ENCODE results near the gene TTC21B.
"Not testable (repeated sequence)": the region's sequence is repeated elsewhere in the genome, so short reads cannot be mapped to it uniquely, and the experiment has no call there.

TTC21B gene

DNA sequence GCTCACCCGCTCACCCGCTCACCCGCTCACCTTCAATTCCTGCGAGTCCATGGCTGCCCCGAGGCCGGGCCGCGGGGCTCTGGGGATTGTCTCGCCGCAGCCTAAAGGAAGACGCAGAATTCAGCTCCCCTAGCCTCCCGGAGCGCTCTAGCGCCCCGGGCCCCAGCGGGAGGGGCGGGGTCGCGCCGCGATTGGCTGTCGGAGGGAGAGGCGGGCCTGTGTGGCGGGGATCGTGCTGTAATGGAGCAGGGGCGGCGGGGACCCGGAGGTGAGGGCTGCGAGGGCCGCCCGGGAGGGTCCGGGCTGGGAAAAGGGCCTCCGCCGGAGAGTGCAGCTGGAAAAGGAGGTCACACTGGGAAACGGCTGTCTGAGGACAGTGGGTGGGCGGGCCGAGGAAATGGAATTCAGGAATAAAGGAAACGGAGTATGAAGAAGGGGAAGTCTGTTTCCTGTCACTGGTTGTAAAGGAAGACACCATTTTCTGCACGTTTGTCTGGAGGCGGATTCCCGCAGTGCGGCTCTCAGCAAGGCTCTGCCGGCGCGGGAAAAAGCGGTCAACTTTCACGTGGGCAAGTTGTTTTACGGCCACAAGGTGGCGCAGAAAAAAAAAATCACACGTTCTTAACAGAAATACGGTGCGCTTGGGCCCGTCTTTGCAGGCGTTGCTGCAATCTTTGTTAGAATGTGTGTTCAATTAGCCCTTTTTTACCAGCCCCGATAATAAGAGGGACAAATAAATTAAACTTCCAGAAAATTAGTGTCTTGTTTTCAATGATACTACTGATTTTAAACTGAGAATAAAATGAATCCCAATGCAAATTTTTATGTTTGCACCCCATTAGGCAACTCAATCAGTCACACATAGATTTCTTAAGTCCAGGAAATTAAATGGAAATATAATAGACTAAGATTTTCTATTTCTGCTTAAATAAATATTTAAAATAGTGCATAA, at the start of gene TTC21B:
Gene TTC21B, minus strand, starts transcription at position 122 of the 952 bp plus-strand sequence. Its CDS starts 71 bp downstream, at position 51.
- peaks cover 26% of the 10 kb centered on the region for H3K4me1 ChIP-seq
- H3K9me3 ChIP-seq = peaks cover 12% of the 10 kb centered on the region
- peak within 1 kb of the TSS; percentile 80 for H3K4me2 ChIP-seq
- H3K27me3 ChIP-seq = no peaks in the 10 kb centered on the region
- peak within 1 kb of the TSS; percentile 77 for H3K4me3 ChIP-seq
- TF ChIP-seq Cebpa-rat (IDR thresholded peaks at IDR 0.05) = no peak
- peak within 1 kb of the TSS; percentile 86 for H3K9ac ChIP-seq
- H3K27ac ChIP-seq = peak within 1 kb of the TSS; percentile 81
- peaks cover 13% of the 10 kb centered on the region for H3K36me3 ChIP-seq
- H4K20me1 ChIP-seq = peaks cover 21% of the 10 kb centered on the region; the same call in 1 of the 2 replicates

GRCh38 chr2:166000401-166000800, 46.8 kb upstream of the TTC21B start:
- H3K4me3 ChIP-seq = no peak overlapping the region
- no peak overlapping the region for H3K27ac ChIP-seq
- no peaks in the 10 kb centered on the region for H3K4me1 ChIP-seq
- no peak overlapping the region for H3K4me2 ChIP-seq
- H3K9ac ChIP-seq = no peak overlapping the region
- H3K36me3 ChIP-seq = no peaks in the 10 kb centered on the region
- no peaks in the 10 kb centered on the region for H3K27me3 ChIP-seq
- no peaks in the 10 kb centered on the region for H3K9me3 ChIP-seq
- H4K20me1 ChIP-seq = no peaks in the 10 kb centered on the region
- TF ChIP-seq Cebpa-rat (IDR thresholded peaks at IDR 0.05) = no peak

DNA sequence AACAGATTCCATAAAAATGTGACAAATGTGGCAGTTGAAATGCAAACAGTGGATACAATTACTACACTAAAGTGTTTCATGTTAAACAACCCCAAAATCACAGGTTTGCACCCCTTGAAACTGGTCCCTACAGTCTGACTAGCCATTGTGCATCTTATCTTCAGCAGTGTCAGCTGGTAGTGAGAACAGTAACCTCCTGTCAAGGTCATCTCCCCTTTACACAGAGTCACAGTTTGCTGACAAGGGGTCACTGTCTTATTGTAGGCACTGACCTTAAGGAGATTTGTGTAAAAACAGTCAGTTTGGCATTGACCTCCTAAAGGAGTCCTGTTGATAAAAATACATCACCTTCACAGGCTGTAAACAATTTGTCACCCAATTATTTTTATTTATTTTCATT, 37.3 kb upstream of the TTC21B start:
- H3K4me3 ChIP-seq = no peak overlapping the region
- no peaks in the 10 kb centered on the region for H4K20me1 ChIP-seq
- no peaks in the 10 kb centered on the region for H3K9me3 ChIP-seq
- no peak overlapping the region for H3K9ac ChIP-seq
- no peaks in the 10 kb centered on the region for H3K4me1 ChIP-seq
- no peak for TF ChIP-seq Cebpa-rat (IDR thresholded peaks at IDR 0.05)
- no peak overlapping the region for H3K27ac ChIP-seq
- H3K27me3 ChIP-seq = no peaks in the 10 kb centered on the region
- no peaks in the 10 kb centered on the region for H3K36me3 ChIP-seq
- H3K4me2 ChIP-seq = no peak overlapping the region

- Histone ChIP-seq H3K4me3 (no peak overlapping the region), H3K27ac (no peak overlapping the region), H3K9me3 (no peaks in the 10 kb centered on the region), H4K20me1 (no peaks in the 10 kb centered on the region), H3K4me1 (no peaks in the 10 kb centered on the region), H3K4me2 (no peak overlapping the region), H3K27me3 (no peaks in the 10 kb centered on the region), H3K36me3 (no peaks in the 10 kb centered on the region), H3K9ac (no peak overlapping the region)
- no peak for TF ChIP-seq Cebpa-rat (IDR thresholded peaks at IDR 0.05)
These were observed 36.3 kb upstream of the TTC21B start for GRCh38 chr2:165989851-165990250.

- no peaks in the 10 kb centered on the region for H3K36me3 ChIP-seq
- H3K4me2 ChIP-seq = no peak overlapping the region
- no peak overlapping the region for H3K9ac ChIP-seq
- no peaks in the 10 kb centered on the region for H3K4me1 ChIP-seq
- H3K9me3 ChIP-seq = no peaks in the 10 kb centered on the region
- no peak for TF ChIP-seq Cebpa-rat (IDR thresholded peaks at IDR 0.05)
- H3K27me3 ChIP-seq = no peaks in the 10 kb centered on the region
- H4K20me1 ChIP-seq = no peaks in the 10 kb centered on the region
- no peak overlapping the region for H3K4me3 ChIP-seq
- no peak overlapping the region for H3K27ac ChIP-seq
These were observed 31.5 kb upstream of the TTC21B start for GRCh38 chr2:165985120-165985519.

DNA sequence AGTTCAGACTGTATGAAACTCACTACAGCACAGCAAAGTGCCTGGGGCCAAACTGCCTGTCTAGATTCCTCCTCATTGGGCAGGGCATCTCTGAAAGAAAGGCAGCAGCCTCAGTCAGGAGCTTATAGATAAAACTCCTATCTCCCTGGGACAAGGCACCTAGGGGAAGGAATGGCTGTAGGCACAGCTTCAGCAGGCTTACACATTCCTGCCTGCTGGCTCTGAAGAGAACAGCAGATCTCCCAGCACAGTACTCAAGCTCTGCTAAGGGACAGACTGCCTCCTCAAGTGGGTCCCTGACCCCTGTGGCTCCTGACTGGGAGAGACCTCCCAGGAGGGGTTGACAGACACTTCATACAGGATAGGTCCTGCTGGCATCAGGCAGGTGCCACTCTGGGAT, 18.6 kb upstream of the TTC21B start:
- H3K4me3 ChIP-seq, H3K36me3 ChIP-seq, H3K27ac ChIP-seq, H3K9me3 ChIP-seq, H3K4me1 ChIP-seq, H4K20me1 ChIP-seq, H3K9ac ChIP-seq, H3K4me2 ChIP-seq, H3K27me3 ChIP-seq: not testable (repeated sequence)

- H3K4me2 ChIP-seq = no peak overlapping the region
- H3K27me3 ChIP-seq = no peaks in the 10 kb centered on the region
- H3K27ac ChIP-seq = no peak overlapping the region
- H4K20me1 ChIP-seq = no peaks in the 10 kb centered on the region
- no peaks in the 10 kb centered on the region for H3K9me3 ChIP-seq
- no peak overlapping the region for H3K9ac ChIP-seq
- H3K4me1 ChIP-seq = no peaks in the 10 kb centered on the region
- no peak for TF ChIP-seq Cebpa-rat (IDR thresholded peaks at IDR 0.05)
- no peaks in the 10 kb centered on the region for H3K36me3 ChIP-seq
- no peak overlapping the region for H3K4me3 ChIP-seq
These were observed 17.1 kb upstream of the TTC21B start for GRCh38 chr2:165970663-165971062.

DNA sequence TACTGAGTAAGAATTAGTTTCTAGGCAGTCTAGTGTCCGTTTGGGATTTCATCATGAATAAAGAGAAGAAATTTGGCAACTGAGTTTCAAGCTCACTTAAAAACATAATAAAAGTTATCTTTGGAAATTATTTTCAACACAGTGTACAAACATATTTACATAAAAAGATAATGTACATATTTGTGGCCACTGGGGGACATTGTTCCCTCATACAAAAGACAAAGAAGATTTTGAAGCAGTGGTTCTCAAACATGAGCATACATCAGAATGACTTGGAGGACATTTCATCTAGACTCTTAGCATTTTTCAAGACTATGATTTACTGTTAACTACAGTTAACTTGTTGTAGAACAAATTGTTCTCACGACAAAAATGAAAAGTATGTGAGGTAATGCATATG, 15.7 kb upstream of the TTC21B start:
- Histone ChIP-seq H3K4me1 (no peaks in the 10 kb centered on the region), H4K20me1 (no peaks in the 10 kb centered on the region), H3K27ac (no peak overlapping the region), H3K4me3 (no peak overlapping the region), H3K9ac (no peak overlapping the region), H3K4me2 (no peak overlapping the region), H3K36me3 (no peaks in the 10 kb centered on the region), H3K27me3 (no peaks in the 10 kb centered on the region), H3K9me3 (no peaks in the 10 kb centered on the region)
- no peak for TF ChIP-seq Cebpa-rat (IDR thresholded peaks at IDR 0.05)

- TF ChIP-seq Cebpa-rat (IDR thresholded peaks at IDR 0.05) = no peak
- no peak overlapping the region for H3K9ac ChIP-seq
- H3K27me3 ChIP-seq = no peaks in the 10 kb centered on the region
- no peaks in the 10 kb centered on the region for H3K9me3 ChIP-seq
- no peak overlapping the region for H3K27ac ChIP-seq
- no peak overlapping the region for H3K4me3 ChIP-seq
- H4K20me1 ChIP-seq = no peaks in the 10 kb centered on the region
- H3K36me3 ChIP-seq = no peaks in the 10 kb centered on the region
- no peak overlapping the region for H3K4me2 ChIP-seq
- no peaks in the 10 kb centered on the region for H3K4me1 ChIP-seq
These were observed 14.2 kb upstream of the TTC21B start for GRCh38 chr2:165967746-165968145.

GRCh38 chr2:165961818-165962217, 8.2 kb upstream of the TTC21B start:
- Histone ChIP-seq H3K27ac (no peak overlapping the region), H3K9me3 (peaks cover 6% of the 10 kb centered on the region), H3K27me3 (no peaks in the 10 kb centered on the region), H4K20me1 (no peaks in the 10 kb centered on the region), H3K4me1 (no peaks in the 10 kb centered on the region), H3K4me2 (no peak overlapping the region), H3K4me3 (no peak overlapping the region), H3K36me3 (no peaks in the 10 kb centered on the region), H3K9ac (no peak overlapping the region)
- no peak for TF ChIP-seq Cebpa-rat (IDR thresholded peaks at IDR 0.05)
